MCF 10A (cell line): ENCODE data around the gene CLMN. TPM values are rescaled to one million over a fixed set of nuclear protein-coding genes. Genes with fewer than 3 reads are reported as not detected.

Experiments used
- BruUV-seq: library from RNA; stranded (reverse); fragments of 400-500 nt; replicated peaks from 2 replicates; lab custom pipeline; 2021; lab: Mats Ljungman, UMichigan
- CTCF ChIA-PET: fragments of 300-600 bp; sonication (Branson Sonifier 250); formaldehyde crosslinking; extraction: SDS; loops from one replicate; lab custom pipeline; 2021; ENCODE audit warnings: antibody characterized with exemption, inconsistent platforms; lab: Yijun Ruan, JAX
- POLR2A ChIA-PET: fragments of 300-600, 350-650 bp; sonication (Branson Sonifier 250); formaldehyde crosslinking; extraction: SDS; loops from one replicate; lab custom pipeline; 2020; ENCODE audit warnings: antibody characterized with exemption, inconsistent platforms; lab: Yijun Ruan, JAX
- DNase-seq: peaks from one replicate; pipeline ENCODE4 v3.0.0-alpha.2; 2018; ENCODE audit not compliant: unreplicated experiment
- H3K27ac Mint-ChIP-seq: one replicate; pipeline ENCODE4 v1.8.0; 2022; ENCODE audit warnings: mild to moderate bottlenecking, low read depth, mixed read lengths; ENCODE audit not compliant: unreplicated experiment
- H3K27me3 Mint-ChIP-seq: one replicate; pipeline ENCODE4 v1.8.0; 2022; ENCODE audit warnings: mixed read lengths; ENCODE audit not compliant: insufficient read depth, unreplicated experiment
- H3K36me3 Mint-ChIP-seq: one replicate; pipeline ENCODE4 v1.8.0; 2022; ENCODE audit warnings: mild to moderate bottlenecking, moderate library complexity, mixed read lengths; ENCODE audit not compliant: insufficient read depth, unreplicated experiment
- H3K4me1 Mint-ChIP-seq: one replicate; pipeline ENCODE4 v1.8.0; 2022; ENCODE audit warnings: mixed read lengths; ENCODE audit not compliant: insufficient read depth, unreplicated experiment
- H3K4me3 Mint-ChIP-seq: one replicate; pipeline ENCODE4 v1.8.0; 2022; ENCODE audit warnings: mild to moderate bottlenecking, moderate library complexity, mixed read lengths; ENCODE audit not compliant: unreplicated experiment
- H3K9me3 Mint-ChIP-seq: one replicate; pipeline ENCODE4 v1.8.0; 2022; ENCODE audit warnings: mixed read lengths; ENCODE audit not compliant: unreplicated experiment
- CTCF ChIP-seq: fragments of 200-600 bp; IDR thresholded peaks from one replicate; pipeline ENCODE4 v1.8.0; 2022; ENCODE audit warnings: antibody characterized with exemption, mild to moderate bottlenecking; ENCODE audit not compliant: unreplicated experiment
- intact Hi-C: fragments of 100-400 bp; cut with micrococcal nuclease; formaldehyde crosslinking; loops from 2 replicates; pipeline ENCODE4 v1.14.1; 2022
- total RNA-seq: library from RNA; stranded (reverse); gene quantifications from 2 replicates; pipeline ENCODE4 v1.2.3, GENCODE V29; 2022

CLMN gene
- total RNA-seq, 1 experiment from 2014 or later, result 17.9 TPM

GRCh38 chr14:95234426-95234825 lies 85.3 kb downstream of the CLMN start:
- no peak overlapping the region for H3K27ac Mint-ChIP-seq
- H3K9me3 Mint-ChIP-seq, result no peaks in the 10 kb centered on the region
- POLR2A ChIA-PET, result interaction anchor here (1.0 kb wide), 1 partner anchor 32 kb away, joined by 3 read pairs; no protein-coding TSS in a partner anchor

GRCh38 chr14:95233702-95234241 lies 85.9 kb downstream of the CLMN start:
- intact Hi-C loops, result no loop called here
- no peak overlapping the region for H3K4me3 Mint-ChIP-seq
- peaks cover 12% of the 10 kb centered on the region for H3K4me1 Mint-ChIP-seq
- ChIA-PET CTCF (interaction anchor here (0.6 kb wide), 1 partner anchor 1246 kb away, joined by 3 read pairs; no protein-coding TSS in a partner anchor), POLR2A (no interaction called here)
- H3K27ac Mint-ChIP-seq, result no peak overlapping the region
- H3K36me3 Mint-ChIP-seq, result peaks cover under 1% of the 10 kb centered on the region
- no peaks in the 10 kb centered on the region for H3K9me3 Mint-ChIP-seq
- DNase-seq, result no peak
- no peaks in the 10 kb centered on the region for H3K27me3 Mint-ChIP-seq
- no peak for TF ChIP-seq CTCF
- BruUV-seq, result no TSS peak

More at GRCh38 chr14:95234426-95234825, 85.3 kb downstream of the CLMN start:
- no peak overlapping the region for H3K4me3 Mint-ChIP-seq
- intact Hi-C loops, result no loop called here
- no peaks in the 10 kb centered on the region for H3K27me3 Mint-ChIP-seq
- peaks cover 4% of the 10 kb centered on the region for H3K36me3 Mint-ChIP-seq
- no TSS peak for BruUV-seq
- no peak for DNase-seq
- peaks cover 12% of the 10 kb centered on the region for H3K4me1 Mint-ChIP-seq
- CTCF ChIA-PET, result no interaction called here
- TF ChIP-seq CTCF, result no peak

- H3K27ac Mint-ChIP-seq, result peak overlapping the region; percentile 44
- H3K27me3 Mint-ChIP-seq, result no peaks in the 10 kb centered on the region
- H3K9me3 Mint-ChIP-seq, result no peaks in the 10 kb centered on the region
- peaks cover 12% of the 10 kb centered on the region for H3K4me1 Mint-ChIP-seq
- no peak for DNase-seq
- ChIA-PET CTCF (interaction anchor here (0.6 kb wide), 1 partner anchor 1247 kb away, joined by 3 read pairs; no protein-coding TSS in a partner anchor), POLR2A (interaction anchor here (0.7 kb wide), 1 partner anchor 143 kb away, joined by 4 read pairs; no protein-coding TSS in a partner anchor)
- no peaks in the 10 kb centered on the region for H3K36me3 Mint-ChIP-seq
- intact Hi-C loops, result no loop called here
- no peak overlapping the region for H3K4me3 Mint-ChIP-seq
- TF ChIP-seq CTCF, result no peak
- no TSS peak for BruUV-seq
Measured at GRCh38 chr14:95232894-95233584, 86.7 kb downstream of the CLMN start.

- no peaks in the 10 kb centered on the region for H3K9me3 Mint-ChIP-seq
- no peaks in the 10 kb centered on the region for H3K27me3 Mint-ChIP-seq
- no peak for TF ChIP-seq CTCF
- no peaks in the 10 kb centered on the region for H3K36me3 Mint-ChIP-seq
- H3K4me3 Mint-ChIP-seq, result no peak overlapping the region
- no TSS peak for BruUV-seq
- intact Hi-C loops, result no loop called here
- CTCF ChIA-PET, result interaction anchor here (0.7 kb wide), 1 partner anchor 18 kb away, joined by 5 read pairs; no protein-coding TSS in a partner anchor
- peaks cover 9% of the 10 kb centered on the region for H3K4me1 Mint-ChIP-seq
- no peak for DNase-seq
- POLR2A ChIA-PET, result interaction anchor here (0.7 kb wide), 1 partner anchor 82 kb away, joined by 3 read pairs; no protein-coding TSS in a partner anchor
- H3K27ac Mint-ChIP-seq, result peak overlapping the region; percentile 44
Measured at GRCh38 chr14:95231966-95232633, 87.6 kb downstream of the CLMN start.
